Stomach smooth muscle (tissue), 2 donors: ENCODE measurements around the gene TSPAN18.

Source experiments
- H3K27ac ChIP-seq: one replicate; pipeline ENCODE4 v1.7.0; 2013; ENCODE audit warnings: mild to moderate bottlenecking, low read length, inconsistent platforms
- H3K27me3 ChIP-seq, 2 donors: one replicate each; pipeline ENCODE4 v1.7.0; 2013; ENCODE audit warnings: low read length in 2 of 2; ENCODE audit not compliant: insufficient read depth in 2 of 2, control insufficient read depth in 1 of 2
- H3K36me3 ChIP-seq, 2 donors: one replicate each; pipeline ENCODE4 v1.7.0; 2013; ENCODE audit warnings: low read length in 2 of 2; ENCODE audit not compliant: control insufficient read depth in 2 of 2, insufficient read depth in 2 of 2
- H3K4me1 ChIP-seq: one replicate; pipeline ENCODE4 v1.7.0; 2013; ENCODE audit warnings: low read length; ENCODE audit not compliant: control insufficient read depth, insufficient read depth
- H3K4me3 ChIP-seq, 2 donors: one replicate each; pipeline ENCODE4 v1.7.0; 2013; ENCODE audit warnings: low read length in 2 of 2
- H3K9ac ChIP-seq, 2 donors: one replicate each; pipeline ENCODE4 v1.7.0; 2013; ENCODE audit warnings: low read length in 2 of 2, mild to moderate bottlenecking in 1 of 2
- H3K9me3 ChIP-seq, 2 donors: one replicate each; pipeline ENCODE4 v1.7.0; 2013; ENCODE audit warnings: low read length in 2 of 2; ENCODE audit not compliant: control insufficient read depth in 2 of 2
- donor health status: healthy.
- donor health status: Pancreatic carcinoma.

The TSPAN18 gene

DNA sequence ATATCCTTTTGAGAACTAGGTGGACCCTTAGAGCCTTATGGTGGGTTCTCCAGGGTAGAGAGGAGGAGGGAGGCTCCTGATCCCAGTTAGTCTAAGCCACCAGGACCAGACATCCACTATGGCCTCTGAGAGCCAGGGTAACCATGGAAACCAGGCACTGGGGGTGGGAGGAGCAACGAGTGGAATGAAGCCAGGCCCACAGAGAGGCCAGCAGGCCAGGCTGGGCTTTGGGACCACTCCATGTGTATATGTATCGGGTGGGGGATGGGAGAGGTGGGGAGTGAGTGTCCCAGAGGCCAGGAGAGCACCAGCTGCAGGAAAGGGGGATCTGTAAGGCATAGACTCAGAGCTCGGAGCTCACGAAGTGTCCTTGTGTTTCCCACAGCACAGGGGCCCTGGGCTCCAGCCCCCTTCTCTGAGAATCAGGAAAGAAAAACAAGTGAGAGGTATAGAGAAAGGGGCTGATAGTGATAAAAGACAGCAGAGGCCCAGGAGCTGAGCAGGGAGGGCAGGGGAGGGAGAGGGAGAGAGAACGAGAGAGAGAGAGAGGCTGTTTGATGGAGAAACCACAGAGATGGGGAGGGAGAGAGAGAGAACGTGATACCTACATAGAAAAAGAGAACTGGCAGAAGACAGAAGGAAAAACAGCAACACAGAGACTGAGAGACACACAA, 15.5 kb upstream of the TSPAN18 start:
- H3K9ac ChIP-seq = no peak overlapping the region
- peaks cover 0 to 3% of the 10 kb centered on the region in 2 donors for H3K9me3 ChIP-seq
- H3K4me1 ChIP-seq = no peaks in the 10 kb centered on the region
- H3K36me3 ChIP-seq = no peaks in the 10 kb centered on the region
- H3K27ac ChIP-seq = no peak overlapping the region
- no peaks in the 10 kb centered on the region for H3K27me3 ChIP-seq
- no peak overlapping the region for H3K4me3 ChIP-seq

DNA sequence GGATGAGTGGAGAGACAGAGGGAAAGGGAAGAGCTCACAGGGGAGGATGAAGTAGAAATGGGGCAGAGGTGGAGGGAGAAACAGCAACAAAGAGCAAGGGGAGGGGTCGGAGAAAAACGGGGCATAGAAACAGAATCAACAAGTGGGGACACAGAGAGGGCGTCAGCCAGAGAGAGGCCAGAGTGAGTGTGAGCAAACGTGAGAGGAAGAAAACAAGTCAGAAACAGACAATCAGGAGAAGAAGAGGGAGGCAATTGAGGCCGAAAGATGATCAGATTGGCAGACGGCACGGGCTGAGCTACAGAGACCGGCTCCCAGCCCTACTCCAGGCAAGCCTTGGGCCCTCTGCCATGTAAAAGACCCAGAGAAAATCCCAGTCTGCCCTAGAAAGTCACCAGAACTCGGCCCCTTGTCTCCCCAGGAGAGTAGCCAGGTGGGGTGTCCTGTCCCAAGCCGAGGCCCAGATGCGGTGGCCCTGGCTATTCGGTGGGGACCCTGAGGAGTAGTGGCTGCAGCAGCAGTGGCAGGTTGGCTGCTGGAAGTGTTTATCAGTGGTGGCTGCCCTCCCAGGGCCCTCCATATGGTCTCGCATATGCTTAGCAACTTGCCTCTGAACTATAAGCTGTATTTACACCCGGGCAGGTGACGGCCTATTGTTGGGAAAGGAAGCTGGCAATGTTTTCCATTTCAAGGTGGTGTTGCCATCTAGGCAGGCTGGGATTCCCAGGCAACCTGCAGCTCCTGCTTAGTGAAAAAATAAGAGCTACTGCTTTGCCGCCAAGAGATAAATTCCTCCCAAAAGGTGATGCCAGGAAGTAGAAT, 14.8 kb upstream of the TSPAN18 start:
- no peak overlapping the region for H3K27ac ChIP-seq
- H3K36me3 ChIP-seq = no peaks in the 10 kb centered on the region
- no peak overlapping the region for H3K9ac ChIP-seq
- no peaks in the 10 kb centered on the region for H3K27me3 ChIP-seq
- no peaks in the 10 kb centered on the region for H3K4me1 ChIP-seq
- peaks cover 0 to 3% of the 10 kb centered on the region in 2 donors for H3K9me3 ChIP-seq
- no peak overlapping the region for H3K4me3 ChIP-seq

DNA sequence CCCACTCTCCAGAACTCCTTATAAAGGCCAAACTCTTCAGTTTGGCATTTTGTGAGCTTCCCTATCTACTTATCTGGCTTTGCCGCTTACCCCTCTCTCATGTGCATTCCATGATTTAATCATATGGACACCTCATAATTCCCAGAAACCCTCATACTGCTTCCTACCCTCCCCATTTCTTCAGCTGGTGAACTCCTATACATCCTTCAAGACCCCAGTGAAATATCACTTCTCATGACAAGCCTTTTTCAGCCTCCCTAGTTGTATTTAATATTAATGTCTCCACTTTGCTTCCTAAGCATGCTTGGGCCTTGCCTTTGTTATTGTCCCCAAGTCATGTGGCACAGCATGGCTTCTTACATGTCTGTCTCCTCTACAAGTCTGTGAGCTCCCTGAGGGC, 13.7 kb upstream of the TSPAN18 start:
- Histone ChIP-seq H3K4me1 (no peaks in the 10 kb centered on the region), H3K27ac (no peak overlapping the region), H3K4me3 (no peak overlapping the region), H3K9ac (no peak overlapping the region), H3K9me3 (peaks cover 0 to 3% of the 10 kb centered on the region in 2 donors), H3K36me3 (no peaks in the 10 kb centered on the region), H3K27me3 (no peaks in the 10 kb centered on the region)

DNA sequence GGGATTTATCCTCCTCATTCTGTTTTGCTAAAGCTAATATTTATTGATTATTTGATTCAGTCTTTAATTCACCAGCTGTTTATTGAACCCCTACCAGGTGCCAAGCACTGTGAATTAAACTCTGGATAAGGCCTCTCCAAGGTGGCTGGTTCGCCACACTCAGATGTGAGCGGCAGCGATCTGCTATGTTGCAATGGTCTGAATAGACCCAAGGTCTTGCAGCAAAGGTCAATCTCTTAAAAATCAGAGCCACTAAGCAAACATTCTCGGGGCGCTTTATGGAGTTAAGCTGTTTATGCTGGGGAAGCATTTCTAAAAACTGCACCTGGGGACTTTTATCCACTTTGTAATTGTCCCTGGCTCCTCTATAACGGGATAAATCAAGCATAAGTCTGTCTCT, 10.5 kb upstream of the TSPAN18 start:
- H3K4me1 ChIP-seq = no peaks in the 10 kb centered on the region
- no peak overlapping the region for H3K27ac ChIP-seq
- no peak overlapping the region for H3K9ac ChIP-seq
- no peak overlapping the region for H3K4me3 ChIP-seq
- no peaks in the 10 kb centered on the region for H3K36me3 ChIP-seq
- H3K27me3 ChIP-seq = no peaks in the 10 kb centered on the region
- H3K9me3 ChIP-seq = no peaks in the 10 kb centered on the region

DNA sequence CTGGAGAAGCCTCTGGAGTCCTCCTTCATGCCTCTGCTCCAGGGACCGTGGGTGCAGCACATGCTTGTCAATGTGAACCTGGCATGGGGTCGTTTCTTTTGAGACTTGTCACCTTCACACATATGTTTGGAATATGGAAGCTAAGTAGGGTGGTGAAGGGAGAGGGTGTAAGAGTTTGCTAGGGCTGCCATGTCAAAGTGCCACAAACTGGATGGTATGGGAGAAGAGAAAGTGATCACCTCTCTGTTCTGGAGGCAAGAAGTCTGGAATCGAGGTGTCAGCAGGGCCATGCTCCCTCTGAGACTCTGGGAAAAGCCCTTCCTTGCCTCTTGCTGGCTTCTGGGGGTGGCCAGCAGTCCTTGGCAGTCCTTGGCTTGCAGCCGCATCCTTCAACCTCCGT, 8.7 kb upstream of the TSPAN18 start:
- Histone ChIP-seq H3K36me3 (no peaks in the 10 kb centered on the region), H3K4me3 (no peak overlapping the region), H3K9me3 (no peaks in the 10 kb centered on the region), H3K4me1 (peaks cover 5% of the 10 kb centered on the region), H3K27me3 (no peaks in the 10 kb centered on the region), H3K27ac (no peak overlapping the region), H3K9ac (no peak overlapping the region)

DNA sequence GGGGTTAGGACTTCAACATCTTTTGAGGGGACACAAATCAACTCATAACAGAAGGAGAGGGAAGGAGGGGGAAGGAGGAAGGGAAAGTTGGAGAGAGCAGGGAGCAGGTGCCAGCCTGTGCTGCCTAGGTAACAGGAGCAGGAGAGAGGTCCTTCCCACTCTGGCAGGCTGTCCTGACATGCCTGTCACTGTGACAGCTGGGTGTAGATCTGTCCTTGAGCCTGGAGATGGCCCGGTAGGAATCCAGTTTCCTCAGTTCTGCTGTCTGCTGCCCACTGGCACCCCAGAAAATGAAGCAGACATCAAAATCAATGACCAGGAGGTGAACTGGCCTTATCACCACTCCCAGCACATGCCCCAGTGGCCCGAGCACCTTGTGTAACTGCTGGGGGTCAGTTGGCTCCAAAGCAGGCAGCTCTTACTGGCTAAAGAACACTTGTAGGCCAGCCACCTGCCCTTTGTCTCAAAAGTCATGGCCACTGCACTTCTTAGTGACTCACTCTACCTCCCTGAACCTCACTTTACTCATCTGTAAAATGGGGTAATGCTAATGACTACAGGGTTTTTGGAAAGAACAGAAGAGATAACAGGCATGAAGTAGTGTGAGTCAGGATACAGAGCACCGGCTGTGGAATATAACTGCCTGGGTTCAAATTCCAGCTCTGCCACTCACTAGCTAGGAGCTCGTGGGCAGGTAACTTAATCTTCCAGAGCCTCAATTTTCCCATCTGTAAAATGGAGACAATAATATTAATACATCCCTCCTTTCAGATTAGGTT, 8.0 kb upstream of the TSPAN18 start:
- Histone ChIP-seq H3K4me1 (peaks cover 5% of the 10 kb centered on the region), H3K36me3 (no peaks in the 10 kb centered on the region), H3K9me3 (no peaks in the 10 kb centered on the region), H3K27ac (no peak overlapping the region), H3K4me3 (no peak overlapping the region), H3K27me3 (no peaks in the 10 kb centered on the region), H3K9ac (no peak overlapping the region)

DNA sequence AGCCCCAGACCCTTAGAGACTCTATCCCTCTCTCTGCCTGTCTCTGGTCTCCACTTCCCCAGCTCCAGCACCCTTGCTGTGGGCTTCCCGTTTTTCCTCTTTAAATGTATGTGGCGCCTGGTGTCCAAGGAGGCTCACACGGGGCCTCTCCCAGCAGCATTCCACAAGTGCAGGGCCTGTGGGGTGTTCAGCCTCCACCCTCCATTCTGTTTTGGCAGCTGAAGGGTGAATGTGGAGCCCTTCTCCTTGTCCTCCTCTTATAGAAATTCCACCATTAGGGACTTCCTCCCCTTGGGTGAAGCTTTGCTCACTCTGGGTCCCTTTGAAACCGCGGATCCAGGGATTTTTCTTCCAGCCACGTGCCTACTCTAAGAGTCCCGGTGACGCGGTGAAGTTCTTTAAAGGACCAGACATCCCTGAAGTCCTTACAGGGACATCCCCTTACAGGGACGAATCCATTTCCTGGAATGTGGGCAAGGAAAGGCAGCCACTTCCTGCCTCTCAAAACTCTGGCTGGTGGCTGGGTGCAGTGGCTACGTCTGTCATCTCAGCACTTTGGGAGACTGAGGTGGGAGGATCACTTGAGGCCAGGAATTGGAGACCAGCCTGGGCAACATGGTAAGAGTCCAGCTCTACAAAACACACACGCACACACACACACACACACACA, 1.6 kb upstream of the TSPAN18 start:
- Histone ChIP-seq H3K9ac (no peak overlapping the region), H3K27me3 (no peaks in the 10 kb centered on the region), H3K9me3 (no peaks in the 10 kb centered on the region), H3K36me3 (no peaks in the 10 kb centered on the region), H3K4me1 (peaks cover 37% of the 10 kb centered on the region), H3K27ac (peak overlapping the region; percentile 79), H3K4me3 (no peak overlapping the region)

DNA sequence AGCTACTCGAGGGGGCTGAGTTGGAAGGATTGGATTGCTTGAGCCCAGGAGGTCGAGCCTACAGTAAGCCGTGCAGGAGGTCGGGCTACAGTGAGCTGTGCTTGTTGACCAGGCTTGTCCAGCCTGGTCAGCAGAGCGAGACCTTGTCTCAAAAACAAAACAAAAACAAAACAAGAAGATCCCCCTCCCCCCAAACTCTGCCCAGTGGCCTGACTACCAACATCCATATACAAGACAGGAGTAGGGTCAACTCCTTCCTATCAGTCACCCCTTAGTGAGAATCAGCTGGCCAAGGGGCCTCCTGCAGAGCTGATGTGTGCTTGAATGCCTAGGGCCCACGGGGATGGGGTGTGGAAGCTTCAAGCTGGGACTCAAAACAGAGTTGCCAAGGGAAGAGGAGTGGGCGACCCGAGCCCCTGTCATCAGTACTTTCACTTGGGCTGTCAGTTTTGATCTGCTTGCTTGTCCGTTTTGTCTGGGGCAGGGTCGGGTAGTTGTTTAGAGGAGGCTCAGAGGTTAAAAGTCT, 942 bp upstream of the TSPAN18 start:
- H3K4me1 ChIP-seq = peaks cover 41% of the 10 kb centered on the region

DNA sequence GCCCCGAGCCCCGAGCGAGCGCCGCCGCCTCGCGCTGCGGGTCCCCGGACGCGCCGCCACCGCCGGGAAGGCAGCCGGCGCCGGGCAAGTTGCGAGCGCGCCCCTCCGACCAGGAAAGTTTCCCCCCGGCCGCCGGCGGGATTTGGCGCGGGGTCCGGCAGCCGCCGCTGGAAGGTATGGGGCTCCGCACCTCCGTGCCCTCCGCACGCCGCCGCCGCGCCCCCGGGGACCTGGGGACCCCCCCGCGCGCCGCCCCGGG, 281 bp downstream of the TSPAN18 start:
- Histone ChIP-seq H3K27ac (peak overlapping the region; percentile 88), H3K4me3 (peak overlapping the region; percentile 81 to 82), H3K36me3 (no peaks in the 10 kb centered on the region), H3K9ac (peak overlapping the region; percentile 73 to 79), H3K27me3 (no peaks in the 10 kb centered on the region), H3K4me1 (peaks cover 43% of the 10 kb centered on the region), H3K9me3 (no peaks in the 10 kb centered on the region)

More for the DNA sequence above, 942 bp upstream of the TSPAN18 start:
- no peaks in the 10 kb centered on the region for H3K36me3 ChIP-seq
- peak overlapping the region; percentile 79 for H3K27ac ChIP-seq
- H3K9ac ChIP-seq = peak overlapping the region; percentile 42 to 60
- H3K27me3 ChIP-seq = no peaks in the 10 kb centered on the region
- H3K4me3 ChIP-seq = no peak overlapping the region
- no peaks in the 10 kb centered on the region for H3K9me3 ChIP-seq
